Colonic mucosa (tissue), 4 donors: ENCODE results near the gene PIP5K1A. TPM values are rescaled to one million over a fixed set of nuclear protein-coding genes. Genes with fewer than 3 reads are reported as not detected.

Experiments used
- DNase-seq: peaks from one replicate; pipeline ENCODE4 v3.0.0-alpha.2; 2020
- H3K27ac ChIP-seq: fragments of 200-600 bp; one replicate; pipeline ENCODE4 v1.8.0; 2021
- H3K27me3 ChIP-seq: fragments of 200-600 bp; one replicate; pipeline ENCODE4 v1.8.0; 2021
- H3K36me3 ChIP-seq: fragments of 200-600 bp; one replicate; pipeline ENCODE4 v1.8.0; 2021
- H3K4me1 ChIP-seq: fragments of 200-600 bp; one replicate; pipeline ENCODE4 v1.8.0; 2021; ENCODE audit warnings: mild to moderate bottlenecking
- H3K4me3 ChIP-seq: fragments of 200-600 bp; one replicate; pipeline ENCODE4 v1.8.0; 2021
- H3K9ac ChIP-seq, 2 donors: one replicate each; pipeline ENCODE4 v1.7.0; 2013; ENCODE audit warnings: control low read depth in 2 of 2, low read depth in 2 of 2, low read length in 2 of 2
- H3K9me3 ChIP-seq: fragments of 200-600 bp; one replicate; pipeline ENCODE4 v1.8.0; 2021
- intact Hi-C: fragments of 100-400 bp; cut with DNase I; formaldehyde crosslinking; loops from one replicate; pipeline ENCODE4 v1.14.1; 2022
- total RNA-seq, 2 donors: library from RNA; stranded (reverse); fragmentation: NEBNext Ultra II Directional in 1 of 2; extraction: Animal tissue kit (Norgen Biotek cat#: 25700) in 1 of 2; gene quantifications; one replicate each; pipeline ENCODE4 v1.2.1, GENCODE V29; 2021
- TF ChIP-seq, protein P1 (sequence below): fragments of 200-600 bp; IDR thresholded peaks from one replicate; pipeline ENCODE4 v1.8.0; 2022; ENCODE audit warnings: antibody characterized with exemption, mild to moderate bottlenecking
- donor health status: healthy.
- donor health status: DM: no; HTN: no; CAD: no.
- donor health status: DM: no; HTN: no; CAD: no.

PIP5K1A gene
- total RNA-seq, 2 donors from 2014 or later, result 33.3 to 38.9 TPM

DNA sequence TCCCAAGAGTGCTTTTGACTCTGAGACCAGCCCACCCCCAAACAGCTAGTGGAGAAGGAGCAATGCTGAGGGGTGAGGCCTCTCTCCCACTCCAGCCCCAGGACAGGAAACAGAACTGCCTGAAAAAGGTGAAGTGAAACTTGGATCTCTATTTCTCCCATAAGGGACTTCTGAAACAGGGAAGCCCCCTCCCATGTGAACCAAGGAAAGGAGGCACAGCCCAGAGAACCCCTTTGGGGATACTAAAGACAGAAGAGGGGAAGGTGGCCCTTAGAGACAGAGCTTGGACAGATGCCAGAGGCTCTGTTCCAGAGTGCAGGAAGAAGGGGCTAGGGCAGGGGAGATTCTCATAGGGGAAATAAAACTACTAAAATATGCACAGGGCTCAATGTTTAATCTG, 39.0 kb upstream of the PIP5K1A start:
- no peaks in the 10 kb centered on the region for H3K27me3 ChIP-seq
- no peaks in the 10 kb centered on the region for H3K9me3 ChIP-seq
- peaks cover under 1% of the 10 kb centered on the region for H3K4me1 ChIP-seq
- H3K9ac ChIP-seq, result no peak overlapping the region
- H3K4me3 ChIP-seq, result no peak overlapping the region
- TF ChIP-seq, protein P1, sequence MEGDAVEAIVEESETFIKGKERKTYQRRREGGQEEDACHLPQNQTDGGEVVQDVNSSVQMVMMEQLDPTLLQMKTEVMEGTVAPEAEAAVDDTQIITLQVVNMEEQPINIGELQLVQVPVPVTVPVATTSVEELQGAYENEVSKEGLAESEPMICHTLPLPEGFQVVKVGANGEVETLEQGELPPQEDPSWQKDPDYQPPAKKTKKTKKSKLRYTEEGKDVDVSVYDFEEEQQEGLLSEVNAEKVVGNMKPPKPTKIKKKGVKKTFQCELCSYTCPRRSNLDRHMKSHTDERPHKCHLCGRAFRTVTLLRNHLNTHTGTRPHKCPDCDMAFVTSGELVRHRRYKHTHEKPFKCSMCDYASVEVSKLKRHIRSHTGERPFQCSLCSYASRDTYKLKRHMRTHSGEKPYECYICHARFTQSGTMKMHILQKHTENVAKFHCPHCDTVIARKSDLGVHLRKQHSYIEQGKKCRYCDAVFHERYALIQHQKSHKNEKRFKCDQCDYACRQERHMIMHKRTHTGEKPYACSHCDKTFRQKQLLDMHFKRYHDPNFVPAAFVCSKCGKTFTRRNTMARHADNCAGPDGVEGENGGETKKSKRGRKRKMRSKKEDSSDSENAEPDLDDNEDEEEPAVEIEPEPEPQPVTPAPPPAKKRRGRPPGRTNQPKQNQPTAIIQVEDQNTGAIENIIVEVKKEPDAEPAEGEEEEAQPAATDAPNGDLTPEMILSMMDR, result no peak
- DNase-seq, result no peak
- peaks cover 6% of the 10 kb centered on the region for H3K36me3 ChIP-seq
- H3K27ac ChIP-seq, result peak overlapping the region; percentile 16
- intact Hi-C loops, result loop anchor here (5.0 to 10.0 kb wide), 2 partner anchors 62 to 135 kb away; no protein-coding TSS in a partner anchor

DNA sequence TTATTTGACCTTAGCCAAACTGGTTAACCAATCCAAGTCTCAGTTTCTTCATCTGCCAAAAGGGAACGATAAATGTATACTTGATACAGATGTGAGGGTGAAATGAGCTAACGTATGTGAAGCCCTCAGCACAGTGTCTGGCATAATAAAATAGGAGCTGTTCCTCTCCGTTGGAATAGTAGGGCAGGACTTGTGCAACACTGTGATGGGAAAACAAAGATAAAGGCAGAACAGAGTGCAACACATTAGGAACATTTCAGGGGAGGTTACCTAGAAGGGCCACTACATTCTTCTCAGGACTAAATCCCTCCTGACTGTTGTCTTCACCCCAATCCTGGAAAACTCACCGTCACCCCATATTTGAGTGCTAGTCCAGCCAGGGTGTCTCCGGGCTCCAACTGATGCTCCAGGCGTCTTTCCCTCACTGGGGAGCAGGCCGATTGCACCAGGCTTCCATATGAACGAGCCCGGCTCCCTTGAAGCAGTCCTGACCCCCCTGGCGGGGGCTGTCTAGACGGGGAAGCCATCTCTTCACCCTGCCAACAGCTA, 33.5 kb upstream of the PIP5K1A start:
- no peak for DNase-seq
- peaks cover 11% of the 10 kb centered on the region for H3K4me1 ChIP-seq
- H3K27ac ChIP-seq, result peak overlapping the region; percentile 45
- no peaks in the 10 kb centered on the region for H3K9me3 ChIP-seq
- TF ChIP-seq, protein P1, result no peak
- intact Hi-C loops, result no loop called here
- peak overlapping the region; percentile 61 to 78 for H3K9ac ChIP-seq
- no peaks in the 10 kb centered on the region for H3K36me3 ChIP-seq
- H3K4me3 ChIP-seq, result peak overlapping the region; percentile 83
- H3K27me3 ChIP-seq, result no peaks in the 10 kb centered on the region

DNA sequence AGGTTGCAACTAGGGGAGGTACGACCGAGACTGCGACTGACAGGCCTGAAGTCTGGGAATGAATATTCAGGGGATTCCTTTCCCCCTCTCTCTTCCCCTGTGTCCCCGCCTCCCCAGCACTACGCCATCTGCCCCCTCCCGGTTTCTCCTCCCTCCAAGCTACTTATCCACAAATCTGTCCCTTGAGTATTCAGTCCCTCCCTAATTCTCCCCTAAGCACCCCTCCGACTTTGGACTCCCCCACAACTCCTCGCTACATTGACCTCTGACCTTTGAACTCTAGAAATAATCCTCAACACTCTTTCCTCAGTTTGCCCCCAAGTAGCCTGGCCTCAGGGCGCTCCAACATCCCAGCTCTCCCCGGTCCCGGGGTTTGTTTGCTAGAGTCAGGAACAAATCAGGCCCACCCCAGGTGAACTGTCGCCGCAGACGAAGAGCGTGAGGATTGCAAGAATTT, 33.0 kb upstream of the PIP5K1A start:
- DNase-seq, result peak; percentile 53
- Histone ChIP-seq H3K9ac (peak overlapping the region; percentile 61 to 78), H3K27ac (peak overlapping the region; percentile 45), H3K36me3 (no peaks in the 10 kb centered on the region), H3K4me3 (peak overlapping the region; percentile 83), H3K27me3 (no peaks in the 10 kb centered on the region), H3K4me1 (peaks cover 11% of the 10 kb centered on the region), H3K9me3 (no peaks in the 10 kb centered on the region)
- intact Hi-C loops, result no loop called here
- TF ChIP-seq, protein P1, result no peak

DNA sequence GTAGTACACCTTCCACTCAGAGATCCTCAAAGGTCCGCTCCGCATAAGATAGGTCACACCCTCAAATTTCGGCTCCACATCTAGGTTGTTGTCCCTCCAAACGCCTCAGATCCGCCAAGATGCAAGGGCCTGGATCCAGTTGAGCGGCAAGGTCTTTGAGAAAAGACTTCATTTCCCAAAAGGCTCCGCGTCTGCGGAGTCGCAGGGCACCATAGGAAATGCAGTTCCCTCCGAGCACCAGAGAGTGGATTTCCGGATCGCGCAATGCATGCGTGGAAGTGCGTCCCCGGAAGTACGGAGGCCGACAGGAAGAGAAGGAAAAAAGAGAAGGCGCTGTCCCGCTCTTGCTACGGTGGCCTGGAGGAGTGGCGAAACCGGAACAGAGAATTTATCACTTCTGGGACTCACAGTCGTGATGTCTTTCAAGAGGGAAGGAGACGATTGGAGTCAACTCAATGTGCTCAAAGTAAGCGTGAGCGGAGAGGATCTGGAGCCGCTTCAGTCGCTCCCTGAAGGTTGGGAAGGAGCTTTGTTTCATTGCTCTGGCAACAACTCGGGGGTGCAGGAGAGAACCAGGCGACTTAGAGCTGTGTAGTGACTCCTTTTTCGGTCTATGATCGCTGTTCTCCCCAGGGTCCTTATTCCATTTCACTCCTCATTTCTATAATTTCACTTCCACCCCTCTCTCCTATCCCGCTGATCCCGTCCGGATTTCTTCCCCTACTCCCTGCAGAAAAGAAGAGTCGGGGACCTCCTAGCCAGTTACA, 32.4 kb upstream of the PIP5K1A start, which contains the start of the genes LYSMD1 and SCNM1:
Gene LYSMD1, minus strand, starts transcription at position 165 of the 767 bp plus-strand sequence. CDS start 644 bp downstream, outside the sequence.
Gene SCNM1, plus strand, starts transcription at position 407 of the 767 bp plus-strand sequence. Its CDS starts 9 bp downstream, at position 416.
- H3K27me3 ChIP-seq, result no peaks in the 10 kb centered on the region
- intact Hi-C loops, result no loop called here
- TF ChIP-seq, protein P1, result no peak
- peaks cover 11% of the 10 kb centered on the region for H3K4me1 ChIP-seq
- DNase-seq, result peak; percentile 99
- H3K9me3 ChIP-seq, result no peaks in the 10 kb centered on the region
- no peaks in the 10 kb centered on the region for H3K36me3 ChIP-seq
- H3K9ac ChIP-seq, result peak within 1 kb of the TSS; percentile 73 to 99
- H3K4me3 ChIP-seq, result peak within 1 kb of the TSS; percentile 83
- peak within 1 kb of the TSS; percentile 64 for H3K27ac ChIP-seq

DNA sequence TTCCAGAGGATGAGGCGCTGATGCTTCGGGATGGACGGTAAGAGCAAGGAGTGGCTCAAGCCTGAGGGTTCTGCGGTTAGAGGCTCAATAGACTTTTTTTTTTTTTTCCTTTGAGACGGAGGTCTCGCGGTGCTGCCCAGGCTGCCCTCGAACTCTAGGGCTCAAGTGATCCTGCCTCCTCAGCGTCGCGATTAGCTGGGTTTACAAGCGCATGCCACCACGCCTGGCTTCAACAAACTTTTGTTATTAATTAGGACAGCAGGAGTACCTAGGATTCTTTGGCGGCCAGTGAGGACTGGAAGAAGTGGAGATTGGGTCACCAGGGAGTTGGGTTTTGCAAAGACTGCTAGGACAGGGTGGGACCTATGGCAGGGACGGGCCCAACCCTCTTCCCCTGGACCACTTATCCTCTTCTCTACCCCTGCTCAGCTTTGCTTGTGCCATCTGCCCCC, 31.8 kb upstream of the PIP5K1A start:
- DNase-seq, result no peak
- TF ChIP-seq, protein P1, result no peak
- Histone ChIP-seq H3K4me3 (peak overlapping the region; percentile 83), H3K4me1 (peaks cover 11% of the 10 kb centered on the region), H3K27me3 (no peaks in the 10 kb centered on the region), H3K9ac (peak overlapping the region; percentile 73 to 99), H3K9me3 (no peaks in the 10 kb centered on the region), H3K36me3 (no peaks in the 10 kb centered on the region), H3K27ac (peak overlapping the region; percentile 64)
- intact Hi-C loops, result no loop called here
